ENCODE measurements around the gene MIEF2. TPM values are rescaled to one million over a fixed set of nuclear protein-coding genes. Genes with fewer than 3 reads are reported as not detected.

Gene MIEF2
- total RNA-seq (8.3 and 8.5 TPM in 2 replicates), polyA plus RNA-seq (22.7 and 28.2 TPM in 2 replicates), polyA minus RNA-seq (11.0 and 14.7 TPM in 2 replicates), Bru-seq, nascent RNA (percentile 41 among the genes with signal in this experiment), BruChase-seq, experiment 1, labeled RNA remaining after a 6-hour chase (percentile 40 among the genes with signal in this experiment), BruChase-seq, experiment 2, labeled RNA remaining after a 2-hour chase (percentile 52 among the genes with signal in this experiment)
- 10.7 and 12.8 TPM in 2 replicates for polyA plus RNA-seq (2011; cell fraction: cytosol; rRNA removed)
- polyA plus RNA-seq (2011; cell fraction: nucleus; rRNA removed): 10.7 and 12.9 TPM in 2 replicates
- 5.2 and 8.4 TPM in 2 replicates for polyA plus RNA-seq (2012)
- polyA minus RNA-seq (2011; cell fraction: cytosol; rRNA and poly(A)+ RNA removed): 6.7 TPM
- 3.1 and 6.3 TPM in 2 replicates for polyA minus RNA-seq (2011; cell fraction: nucleus; rRNA and poly(A)+ RNA removed)
- long read RNA-seq, transcript MIEF2-201 (4 exons, 3,364 nt): major isoform, 14 of 18 reads
- long read RNA-seq, partial matches to known transcripts: 0 of 18 reads
- long read RNA-seq, other reads (novel, unspliced or antisense): 2 of 18 reads

GRCh38 chr17:18260332-18261145, at the start of gene MIEF2:
TSS of gene MIEF2 (plus strand) at chr17:18260662. CDS start at chr17:18262721, 2,059 bp downstream.
- Histone ChIP-seq H3K79me2 (ENCODE audit: control insufficient read depth, insufficient read depth, low read length) (peaks cover 22% of the 10 kb centered on the region), H3K36me3 (ENCODE audit: control insufficient read depth in 2 of 2, extremely low read depth in 1 of 2, insufficient read depth in 2 of 2, low read length in 2 of 2) (peaks cover 2 to 28% of the 10 kb centered on the region in 2 experiments), H3K27me3 (ENCODE audit: control insufficient read depth in 2 of 2, insufficient read depth in 2 of 2, low read length in 2 of 2) (no peaks in the 10 kb centered on the region), H3K9me3 (replicated peaks; ENCODE audit: control insufficient read depth, insufficient read depth, low read length) (no peaks in the 10 kb centered on the region), H3K4me3 (replicated peaks in 1 of 3; ENCODE audit: insufficient read depth in 1 of 3, low read depth in 1 of 3, low read length in 3 of 3) (peak within 1 kb of the TSS; percentile 45 to 78 (median 65)), H3K9me1 (replicated peaks; ENCODE audit: control insufficient read depth, extremely low read depth, insufficient read depth, low read length) (no peaks in the 10 kb centered on the region), H3K4me2 (ENCODE audit: insufficient read depth, low read length) (peak within 1 kb of the TSS; percentile 58), H3K4me1 (ENCODE audit: control insufficient read depth, extremely low read depth, insufficient read depth, low read length) (peaks cover 14% of the 10 kb centered on the region), H3K9ac (replicated peaks; ENCODE audit: extremely low read depth, insufficient read depth, low read length) (peak within 1 kb of the TSS; percentile 58), H4K20me1 (replicated peaks; ENCODE audit: control insufficient read depth, extremely low read depth, insufficient read depth, low read length) (no peaks in the 10 kb centered on the region), H3K27ac (ENCODE audit: insufficient read depth, low read depth, low read length) (peak within 1 kb of the TSS; percentile 23), H2AFZ (ENCODE audit: low read depth, low read length) (peak within 1 kb of the TSS; percentile 78)
- POLR2A ChIA-PET: no interaction called here
- FAIRE-seq: peak; percentile 95
- BruUV-seq (replicated peaks): no TSS peak
- intact Hi-C loops (cut with micrococcal nuclease): loop anchor here (1.0 kb wide), 3 partner anchors 35 to 55 kb away; partner anchors contain the start of genes LLGL1 and SMCR8
- dilution Hi-C loops (cut with MboI; ENCODE audit: extremely low pct_ligation_motif_present, low sequenced_read_pairs): no loop called here
- DNase-seq (ENCODE audit: low read depth, low spot score): peak; percentile 96
- TF ChIP-seq CTCF (IDR thresholded peaks at IDR 0.05; ENCODE audit: extremely low read depth in 1 of 2, insufficient read depth in 1 of 2, low read depth in 1 of 2, low read length in 2 of 2): no peak
- peak; percentile 52 for TF ChIP-seq POLR2A (IDR thresholded peaks at IDR 0.05; ENCODE audit: low read depth, low read length)
- peak; percentile 25 for TF ChIP-seq POLR2AphosphoS5 (IDR thresholded peaks at IDR 0.05; ENCODE audit: insufficient read depth, low read depth, low read length)
- CTCF ChIA-PET: no interaction called here
